B cell (primary cell): Measurements from ENCODE around the gene ATP11A. TPM values are rescaled to one million over a fixed set of nuclear protein-coding genes. Genes with fewer than 3 reads are reported as not detected.

Experiments used
- ATAC-seq: fragments of 200-7000 bp; cut with Tn5 transposase; one replicate; pipeline ENCODE4 v1.10.0; 2021; ENCODE audit warnings: low read depth, mild to moderate bottlenecking, moderate number of reproducible peaks, moderate library complexity
- CTCF ChIA-PET: fragments of 350-600 bp; sonication (Branson Sonifier 250); formaldehyde crosslinking; loops from one replicate; lab custom pipeline; 2021; ENCODE audit warnings: antibody characterized with exemption, inconsistent platforms; lab: Charles Lee
- POLR2A ChIA-PET: fragments of 350-600 bp; sonication (Branson Sonifier 250); formaldehyde crosslinking; loops from one replicate; lab custom pipeline; 2021; ENCODE audit warnings: antibody characterized with exemption; lab: Charles Lee
- DNase-seq: peaks from one replicate; pipeline ENCODE4 v3.0.0; 2013
- H2AFZ ChIP-seq: 2 replicates; pipeline ENCODE4 v1.6.1; 2012; ENCODE audit warnings: mild to moderate bottlenecking, low read depth, low read length; ENCODE audit not compliant: insufficient read depth, poor library complexity, severe bottlenecking
- H3K27ac ChIP-seq, 2 donors: 1 replicate in 1 of 2; 2 replicates in 1 of 2; pipeline ENCODE4 v1.5.1; 2012 to 2013; ENCODE audit warnings: low read length in 2 of 2, mild to moderate bottlenecking in 2 of 2, moderate library complexity in 1 of 2
- H3K27me3 ChIP-seq, 4 experiments: fragments of 200-600 bp in 1 of 4; sonication (generic) in 1 of 4; replicated peaks in 1 of 4; 1 replicate in 2 of 4; 2 replicates in 2 of 4; pipeline versions ENCODE4 v1.6.1 to v1.7.0; 2013 to 2016; ENCODE audit warnings: low read length in 3 of 4, mild to moderate bottlenecking in 2 of 4, mixed read lengths in 1 of 4, moderate library complexity in 1 of 4; ENCODE audit not compliant: insufficient read depth in 4 of 4, control insufficient read depth in 3 of 4; ENCODE audit errors: control extremely low read depth in 1 of 4
- H3K36me3 ChIP-seq, 2 experiments: replicated peaks in 1 of 2; 1 replicate in 1 of 2; 2 replicates in 1 of 2; pipeline versions ENCODE4 v1.6.1 to v1.7.1; 2013; ENCODE audit warnings: low read length in 1 of 2; ENCODE audit not compliant: insufficient read depth in 2 of 2, control insufficient read depth in 1 of 2; ENCODE audit errors: control extremely low read depth in 1 of 2, extremely low read depth in 1 of 2
- H3K4me1 ChIP-seq, 2 donors: fragments of 200-600 bp in 1 of 2; sonication (generic) in 1 of 2; 1 replicate in 1 of 2; 2 replicates in 1 of 2; pipeline versions ENCODE4 v1.5.1 to v1.6.1; 2013 to 2017; ENCODE audit warnings: low read length in 2 of 2; ENCODE audit not compliant: control insufficient read depth in 2 of 2, insufficient read depth in 2 of 2
- H3K4me2 ChIP-seq: replicated peaks from 2 replicates; pipeline ENCODE3; 2012; ENCODE audit warnings: mild to moderate bottlenecking, low read depth, low read length; ENCODE audit not compliant: poor library complexity, severe bottlenecking
- H3K4me3 ChIP-seq, 5 experiments: fragments of 200-600 bp in 1 of 5; sonication (generic) in 1 of 5; 1 replicate in 3 of 5; 2 replicates in 2 of 5; pipeline versions ENCODE4 v1.5.1 to v1.7.0; 2011 to 2016; ENCODE audit warnings: low read length in 4 of 5, mild to moderate bottlenecking in 4 of 5, low read depth in 2 of 5, control low read depth in 1 of 5, moderate library complexity in 1 of 5; ENCODE audit not compliant: insufficient read depth in 1 of 5; ENCODE audit errors: control extremely low read depth in 1 of 5, extremely low read depth in 1 of 5
- H3K79me2 ChIP-seq: fragments of 200-600 bp; sonication (generic); one replicate; pipeline ENCODE4 v1.6.0; 2016; ENCODE audit warnings: low read length; ENCODE audit not compliant: control insufficient read depth, insufficient read depth
- H3K9ac ChIP-seq: fragments of 200-600 bp; sonication (generic); 2 replicates; pipeline ENCODE4 v1.6.1; 2017; ENCODE audit warnings: mild to moderate bottlenecking, low read length, moderate library complexity
- H3K9me3 ChIP-seq, 3 donors: one replicate each; pipeline versions ENCODE4 v1.6.1 to v1.7.1; 2013; ENCODE audit warnings: low read length in 2 of 3; ENCODE audit not compliant: control insufficient read depth in 2 of 3, insufficient read depth in 1 of 3; ENCODE audit errors: control extremely low read depth in 1 of 3
- H4K20me1 ChIP-seq: 2 replicates; pipeline ENCODE4 v1.6.0; 2012; ENCODE audit warnings: mild to moderate bottlenecking, low read length; ENCODE audit not compliant: insufficient read depth, control insufficient read depth, poor library complexity, severe bottlenecking
- H3K27ac Mint-ChIP-seq: one replicate; pipeline ENCODE4 v1.8.0; 2021; ENCODE audit warnings: mixed read lengths
- H3K27me3 Mint-ChIP-seq: one replicate; pipeline ENCODE4 v1.8.0; 2021; ENCODE audit warnings: mixed read lengths
- H3K4me1 Mint-ChIP-seq: one replicate; pipeline ENCODE4 v1.8.0; 2021; ENCODE audit warnings: mixed read lengths
- H3K4me3 Mint-ChIP-seq: one replicate; pipeline ENCODE4 v1.8.0; 2021; ENCODE audit warnings: mixed read lengths
- H3K9me3 Mint-ChIP-seq: one replicate; pipeline ENCODE4 v1.8.0; 2022; ENCODE audit warnings: mixed read lengths; ENCODE audit not compliant: insufficient read depth
- CTCF ChIP-seq: fragments of 200-600 bp; IDR thresholded peaks from one replicate; pipeline ENCODE4 v1.8.0; 2022; ENCODE audit warnings: antibody characterized with exemption, mild to moderate bottlenecking
- EZH2 ChIP-seq: IDR thresholded peaks from 2 replicates; pipeline ENCODE4 v1.6.1; 2012; ENCODE audit warnings: borderline replicate concordance, low read depth, mild to moderate bottlenecking, moderate library complexity, low read length; ENCODE audit not compliant: insufficient read depth, poor library complexity, severe bottlenecking
- WGBS: methylation state at CpG from one replicate; pipeline ENCODE4 v1.1.5; 2013; ENCODE audit warnings: missing lambda C conversion rate; ENCODE audit not compliant: insufficient coverage; 5-methylcytosine and 5-hydroxymethylcytosine counted together
- intact Hi-C: fragments of 100-400 bp; cut with micrococcal nuclease; formaldehyde crosslinking; loops from one replicate; pipeline ENCODE4 v1.10.0; 2022
- polyA plus RNA-seq: library from polyadenylated mRNA; depleted of rRNA; stranded (reverse); fragments of >200 nt; gene quantifications from 2 replicates; pipeline ENCODE4 v1.2.3, GENCODE V29; 2012
- total RNA-seq, 2 donors: library from RNA; stranded (reverse); fragments of 120-200 nt in 1 of 2; gene quantifications; 1 replicate in 1 of 2; 2 replicates in 1 of 2; pipeline versions ENCODE4 v1.2.3 to v1.2.4, GENCODE V29; 2013 to 2022

The ATP11A gene
- total and polyA plus RNA-seq, 2 donors (not counting 1 experiment from before 2014, with no cell fraction given), result 36.9 to 60.3 TPM

- Histone ChIP-seq H3K4me2 (no peak overlapping the region), H3K79me2 (peaks cover 19% of the 10 kb centered on the region), H3K9ac (no peak overlapping the region), H3K27me3 (no peaks in the 10 kb centered on the region), H2AFZ (no peak overlapping the region), H3K27ac (no peak overlapping the region), H3K4me1 (peaks cover 14 to 19% of the 10 kb centered on the region in 2 donors), H3K36me3 (no peaks in the 10 kb centered on the region), H3K4me3 (no peak overlapping the region), H4K20me1 (no peaks in the 10 kb centered on the region), H3K9me3 (no peaks in the 10 kb centered on the region)
- DNase-seq (no peak), ATAC-seq (no peak)
- ChIA-PET POLR2A (no interaction called here), CTCF (no interaction called here)
- Mint-ChIP-seq H3K4me3 (no peak overlapping the region), H3K27me3 (no peaks in the 10 kb centered on the region), H3K4me1 (peaks cover 22% of the 10 kb centered on the region), H3K27ac (no peak overlapping the region), H3K9me3 (no peaks in the 10 kb centered on the region)
- TF ChIP-seq EZH2, result no peak
- TF ChIP-seq CTCF, result no peak
- intact Hi-C loops, result no loop called here
- WGBS, result 89% methylated on average over 24 of the region's 26 CpGs
Measured at GRCh38 chr13:112770504-112770903, 80.7 kb downstream of the ATP11A start.

- POLR2A ChIA-PET, result no interaction called here
- ATAC-seq, result no peak
- Mint-ChIP-seq H3K27ac (no peak overlapping the region), H3K4me3 (no peak overlapping the region), H3K27me3 (no peaks in the 10 kb centered on the region), H3K4me1 (peaks cover 19% of the 10 kb centered on the region), H3K9me3 (no peaks in the 10 kb centered on the region)
- H2AFZ ChIP-seq, result no peak overlapping the region
- H3K4me2 ChIP-seq, result no peak overlapping the region
- H4K20me1 ChIP-seq, result no peaks in the 10 kb centered on the region
- intact Hi-C loops, result no loop called here
- CTCF ChIA-PET, result no interaction called here
- no peak for DNase-seq
- H3K4me1 ChIP-seq, result peaks cover 14 to 19% of the 10 kb centered on the region in 2 donors
- no peaks in the 10 kb centered on the region for H3K27me3 ChIP-seq
- no peak overlapping the region for H3K27ac ChIP-seq
- no peak overlapping the region for H3K4me3 ChIP-seq
- no peaks in the 10 kb centered on the region for H3K36me3 ChIP-seq
- H3K9ac ChIP-seq, result no peak overlapping the region
- H3K79me2 ChIP-seq, result peaks cover 19% of the 10 kb centered on the region
- no peaks in the 10 kb centered on the region for H3K9me3 ChIP-seq
- WGBS, result 97% methylated on average over 11 of the region's 20 CpGs
- TF ChIP-seq CTCF (no peak), EZH2 (no peak)
Measured at GRCh38 chr13:112771139-112771876, 81.5 kb downstream of the ATP11A start.
